K562 (cell line): Measurements from ENCODE around the gene FRYL. TPM values are rescaled to one million over a fixed set of nuclear protein-coding genes. Genes with fewer than 3 reads are reported as not detected.

Source experiments
- BRCA1 ChIP-seq, 2 experiments: fragments of 450-650 bp in 1 of 2; sonication (generic) in 1 of 2; formaldehyde crosslinking in 1 of 2; IDR thresholded peaks; 2 replicates each; pipeline versions ENCODE4 v1.5.0 to v1.6.1; 2017 to 2020; ENCODE audit warnings: mild to moderate bottlenecking in 1 of 2, missing genetic modification reagents in 1 of 2
- EGR1 ChIP-seq: fragments of 450-650 bp; conservative IDR thresholded peaks from 2 replicates; pipeline ENCODE4 v1.6.1; 2017; ENCODE audit warnings: mild to moderate bottlenecking
- HDAC1 ChIP-seq, 2 experiments: fragments of 450-650 bp; IDR thresholded peaks; 2 replicates each; pipeline ENCODE4 v1.6.1; 2016 to 2017; ENCODE audit warnings: inconsistent platforms in 1 of 2, mild to moderate bottlenecking in 1 of 2, moderate library complexity in 1 of 2
- KDM1A ChIP-seq, 2 experiments: fragments of 450-650 bp; IDR thresholded peaks; 2 replicates each; pipeline ENCODE4 v1.6.1; 2016; ENCODE audit warnings: mild to moderate bottlenecking in 2 of 2
- KLF6 ChIP-seq: fragments of 250-450 bp; sonication (Bioruptor Pico); IDR thresholded peaks from 2 replicates; pipeline ENCODE4 v1.4.0; 2020; ENCODE audit warnings: mild to moderate bottlenecking, moderate library complexity, borderline replicate concordance
- MTA2 ChIP-seq: fragments of 450-650 bp; IDR thresholded peaks from 2 replicates; pipeline ENCODE4 v1.6.1; 2016; ENCODE audit warnings: low read depth
- NCOA2 ChIP-seq, 2 experiments: fragments of 450-650 bp; IDR thresholded peaks; 2 replicates each; pipeline ENCODE4 v1.6.1; 2018; ENCODE audit warnings: mild to moderate bottlenecking in 2 of 2, moderate library complexity in 1 of 2; ENCODE audit not compliant: partially characterized antibody in 2 of 2
- NFIX ChIP-seq: fragments of 250-450 bp; sonication (Bioruptor Pico); IDR thresholded peaks from 2 replicates; pipeline ENCODE4 v1.4.0; 2020; ENCODE audit warnings: low read depth, mild to moderate bottlenecking, moderate library complexity
- POU5F1 ChIP-seq: fragments of 150-350 bp; IDR thresholded peaks from 2 replicates; pipeline ENCODE4 v1.6.1; 2014; ENCODE audit warnings: borderline replicate concordance, low read length, low read depth, mild to moderate bottlenecking; ENCODE audit not compliant: partially characterized antibody
- SPI1 ChIP-seq: IDR thresholded peaks from 2 replicates; pipeline ENCODE4 v1.6.1; 2011; ENCODE audit warnings: low read depth, low read length, control low read depth, borderline replicate concordance
- SRSF7 ChIP-seq: fragments of 200-400 bp; formaldehyde crosslinking; optimal IDR thresholded peaks from 2 replicates; pipeline ENCODE3; 2017; ENCODE audit warnings: mild to moderate bottlenecking, low read depth, low read length
- STAT5B ChIP-seq: fragments of 250-450 bp; sonication (Bioruptor Pico); IDR thresholded peaks from 2 replicates; pipeline ENCODE4 v1.8.0; 2021; ENCODE audit warnings: mild to moderate bottlenecking, inconsistent platforms
- ZFP30 ChIP-seq: fragments of 250-450 bp; sonication (Bioruptor Pico); IDR thresholded peaks from 2 replicates; pipeline ENCODE4 v1.8.0; 2022; ENCODE audit warnings: moderate library complexity, mild to moderate bottlenecking, inconsistent platforms, borderline replicate concordance
- ZNF280B ChIP-seq: fragments of 250-450 bp; sonication (Bioruptor Pico); IDR thresholded peaks from 2 replicates; pipeline ENCODE4 v1.5.1; 2021; ENCODE audit warnings: mild to moderate bottlenecking
- ZNF57 ChIP-seq: fragments of 450-650 bp; formaldehyde crosslinking; IDR thresholded peaks from 2 replicates; pipeline ENCODE4 v1.4.0; 2020; ENCODE audit warnings: mild to moderate bottlenecking, moderate library complexity
- ZNF830 ChIP-seq: fragments of 250-450 bp; sonication (Bioruptor Pico); IDR thresholded peaks from 2 replicates; pipeline ENCODE4 v1.5.0; 2021; ENCODE audit warnings: mild to moderate bottlenecking
- polyA plus RNA-seq, 8 experiments: library from polyadenylated mRNA; depleted of rRNA in 4 of 8; stranded (reverse) in 5 of 8; unstranded in 3 of 8; fragments of >200 nt; fragmentation: Nextera tagmentation in 2 of 8; fragmentation: Illumina TruSeq in 1 of 8; extraction: Ambion mirVana in 2 of 8; extraction: Trizol in 1 of 8; gene quantifications; 2 replicates each; pipeline versions ENCODE4 v1.2.1 to v1.2.3, GENCODE V29; 2011 to 2014; ENCODE audit warnings: inconsistent platforms in 1 of 8, missing spikeins in 1 of 8
- total RNA-seq, 7 experiments: library from RNA; depleted of rRNA in 6 of 7; stranded (reverse); fragments of >200 nt in 6 of 7; fragmentation: Illumina TruSeq in 2 of 7; extraction: Trizol in 2 of 7; gene quantifications; 2 replicates each; pipeline versions ENCODE4 v1.2.1 to v1.2.3, GENCODE V29; 2011 to 2021; ENCODE audit warnings: low replicate concordance in 1 of 7
- TF ChIP-seq, protein P1 (sequence below): fragments of 250-450 bp; sonication (Bioruptor Pico); IDR thresholded peaks from 2 replicates; pipeline ENCODE4 v1.8.0; 2021; ENCODE audit warnings: borderline replicate concordance, mild to moderate bottlenecking, moderate library complexity; ENCODE audit not compliant: poor library complexity, severe bottlenecking
- TF ChIP-seq, protein P2 (sequence below): sonication (generic); formaldehyde crosslinking; IDR thresholded peaks from 2 replicates; pipeline ENCODE4 v1.9.0; 2022; ENCODE audit warnings: mild to moderate bottlenecking, missing genetic modification reagents
- TF ChIP-seq, protein P3 (sequence below): fragments of 150-350 bp; IDR thresholded peaks from 2 replicates; pipeline ENCODE4 v1.6.1; 2014; ENCODE audit warnings: low read depth, mild to moderate bottlenecking, low read length, borderline replicate concordance

The FRYL gene
- total and polyA plus RNA-seq, 9 of the 15 experiments (the other 6 are each of a cell fraction or from before 2014, with no cell fraction given) = 7.2 to 34.9 (median 15.9) TPM

DNA sequence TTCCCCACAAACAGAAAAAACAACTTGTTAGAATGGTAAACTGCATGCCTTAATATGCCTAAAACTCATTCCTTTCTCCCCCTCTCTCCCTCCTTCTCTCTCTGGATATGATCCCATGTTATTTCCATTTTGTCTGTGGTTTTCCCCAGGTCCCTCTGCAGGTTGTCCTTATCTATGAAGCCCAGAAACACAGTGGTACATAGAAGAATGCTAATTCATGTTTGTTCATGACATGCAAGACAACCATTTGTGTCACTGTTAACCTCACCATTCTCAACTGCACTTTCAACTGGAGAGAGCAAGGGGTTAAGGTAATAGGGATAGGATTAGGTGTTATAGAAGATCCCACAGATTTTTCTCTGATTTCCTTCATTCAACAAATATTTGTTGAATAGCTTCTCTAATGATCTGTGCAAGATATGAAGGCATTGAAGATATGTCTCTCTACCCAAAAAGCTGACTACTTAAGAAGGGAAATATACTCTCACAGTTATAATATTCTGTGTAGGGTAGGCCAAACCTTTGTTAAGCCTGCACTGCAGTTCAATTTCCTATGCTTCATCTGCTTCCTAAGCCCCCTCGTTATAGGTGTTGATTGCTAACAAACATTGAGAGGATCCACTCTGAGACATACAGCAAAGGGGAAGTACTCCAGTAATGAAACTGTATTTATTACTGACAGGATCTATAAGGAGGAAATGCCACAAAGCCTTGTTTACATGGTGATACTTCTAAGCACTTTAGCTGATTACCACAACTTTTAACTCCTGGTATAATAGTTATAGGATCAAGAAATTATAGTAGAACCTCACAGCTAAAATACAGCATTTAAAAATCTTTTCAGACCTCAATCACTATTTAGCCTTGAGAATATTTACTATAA lies 96.1 kb downstream of the FRYL start (continued):
- TF ChIP-seq BRCA1 (IDR thresholded peaks at IDR 0.05) (no peak), BRCA1 (CRISPR knock-in tag; IDR thresholded peaks at IDR 0.05) (no peak), NFIX (CRISPR knock-in tag) (no peak), ZNF830 (CRISPR knock-in tag) (no peak), KDM1A (IDR thresholded peaks at IDR 0.05) (peak; percentile 99), KLF6 (CRISPR knock-in tag) (no peak; the same call in 1 of the 2 replicates), SRSF7 (no peak), SPI1 (no peak), ZNF57 (CRISPR knock-in tag) (no peak), NCOA2 (IDR thresholded peaks at IDR 0.05; ENCODE audit: partially characterized antibody in 2 of 2) (peak in 1 of 2 experiments; percentile 66), ZFP30 (no peak), POU5F1 (no peak), EGR1 (no peak), ZNF280B (CRISPR knock-in tag) (no peak), STAT5B (CRISPR knock-in tag) (no peak), HDAC1 (IDR thresholded peaks at IDR 0.05) (peak; percentile 79 to 97; a peak in 3 of 4 replicates), MTA2 (peak; percentile 94)
- TF ChIP-seq, protein P1, sequence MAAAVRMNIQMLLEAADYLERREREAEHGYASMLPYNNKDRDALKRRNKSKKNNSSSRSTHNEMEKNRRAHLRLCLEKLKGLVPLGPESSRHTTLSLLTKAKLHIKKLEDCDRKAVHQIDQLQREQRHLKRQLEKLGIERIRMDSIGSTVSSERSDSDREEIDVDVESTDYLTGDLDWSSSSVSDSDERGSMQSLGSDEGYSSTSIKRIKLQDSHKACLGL (CRISPR knock-in tag) = no peak
- TF ChIP-seq, protein P2, sequence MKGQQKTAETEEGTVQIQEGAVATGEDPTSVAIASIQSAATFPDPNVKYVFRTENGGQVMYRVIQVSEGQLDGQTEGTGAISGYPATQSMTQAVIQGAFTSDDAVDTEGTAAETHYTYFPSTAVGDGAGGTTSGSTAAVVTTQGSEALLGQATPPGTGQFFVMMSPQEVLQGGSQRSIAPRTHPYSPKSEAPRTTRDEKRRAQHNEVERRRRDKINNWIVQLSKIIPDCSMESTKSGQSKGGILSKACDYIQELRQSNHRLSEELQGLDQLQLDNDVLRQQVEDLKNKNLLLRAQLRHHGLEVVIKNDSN (CRISPR knock-in tag) = no peak
- TF ChIP-seq, protein P3, sequence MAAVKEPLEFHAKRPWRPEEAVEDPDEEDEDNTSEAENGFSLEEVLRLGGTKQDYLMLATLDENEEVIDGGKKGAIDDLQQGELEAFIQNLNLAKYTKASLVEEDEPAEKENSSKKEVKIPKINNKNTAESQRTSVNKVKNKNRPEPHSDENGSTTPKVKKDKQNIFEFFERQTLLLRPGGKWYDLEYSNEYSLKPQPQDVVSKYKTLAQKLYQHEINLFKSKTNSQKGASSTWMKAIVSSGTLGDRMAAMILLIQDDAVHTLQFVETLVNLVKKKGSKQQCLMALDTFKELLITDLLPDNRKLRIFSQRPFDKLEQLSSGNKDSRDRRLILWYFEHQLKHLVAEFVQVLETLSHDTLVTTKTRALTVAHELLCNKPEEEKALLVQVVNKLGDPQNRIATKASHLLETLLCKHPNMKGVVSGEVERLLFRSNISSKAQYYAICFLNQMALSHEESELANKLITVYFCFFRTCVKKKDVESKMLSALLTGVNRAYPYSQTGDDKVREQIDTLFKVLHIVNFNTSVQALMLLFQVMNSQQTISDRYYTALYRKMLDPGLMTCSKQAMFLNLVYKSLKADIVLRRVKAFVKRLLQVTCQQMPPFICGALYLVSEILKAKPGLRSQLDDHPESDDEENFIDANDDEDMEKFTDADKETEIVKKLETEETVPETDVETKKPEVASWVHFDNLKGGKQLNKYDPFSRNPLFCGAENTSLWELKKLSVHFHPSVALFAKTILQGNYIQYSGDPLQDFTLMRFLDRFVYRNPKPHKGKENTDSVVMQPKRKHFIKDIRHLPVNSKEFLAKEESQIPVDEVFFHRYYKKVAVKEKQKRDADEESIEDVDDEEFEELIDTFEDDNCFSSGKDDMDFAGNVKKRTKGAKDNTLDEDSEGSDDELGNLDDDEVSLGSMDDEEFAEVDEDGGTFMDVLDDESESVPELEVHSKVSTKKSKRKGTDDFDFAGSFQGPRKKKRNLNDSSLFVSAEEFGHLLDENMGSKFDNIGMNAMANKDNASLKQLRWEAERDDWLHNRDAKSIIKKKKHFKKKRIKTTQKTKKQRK = no peak
